ENCODE data around the gene NT5C1B. TPM values are rescaled to one million over a fixed set of nuclear protein-coding genes. Genes with fewer than 3 reads are reported as not detected.

Gene NT5C1B
- total RNA-seq, 4 donors from 2014 or later = not detected

GRCh38 chr2:18620867-18621632, 31.7 kb upstream of the NT5C1B start:
- no peak for DNase-seq
- H3K36me3 ChIP-seq = no peaks in the 10 kb centered on the region
- peaks cover 0 to 2% of the 10 kb centered on the region in 2 donors for H3K4me1 ChIP-seq
- no peak for TF ChIP-seq CTCF (IDR thresholded peaks at IDR 0.05)
- no peak for TF ChIP-seq POLR2A (IDR thresholded peaks at IDR 0.05)
- no peaks in the 10 kb centered on the region for H3K27me3 ChIP-seq
- no peak overlapping the region for H3K4me3 ChIP-seq
- H3K9me3 ChIP-seq = no peaks in the 10 kb centered on the region
- H3K27ac ChIP-seq = no peak overlapping the region
- intact Hi-C loops (cut with DNase I; ENCODE audit: low total_unique reads) = no loop called here

GRCh38 chr2:18619091-18619490, 29.7 kb upstream of the NT5C1B start:
- H3K36me3 ChIP-seq = no peaks in the 10 kb centered on the region
- no peak for DNase-seq
- intact Hi-C loops (cut with DNase I; ENCODE audit: low total_unique reads) = no loop called here
- H3K4me3 ChIP-seq = no peak overlapping the region
- TF ChIP-seq CTCF (IDR thresholded peaks at IDR 0.05) = no peak
- no peak for TF ChIP-seq POLR2A (IDR thresholded peaks at IDR 0.05)
- H3K27me3 ChIP-seq = no peaks in the 10 kb centered on the region
- no peaks in the 10 kb centered on the region for H3K9me3 ChIP-seq
- no peaks in the 10 kb centered on the region for H3K4me1 ChIP-seq
- no peak overlapping the region for H3K27ac ChIP-seq

- Histone ChIP-seq H3K27me3 (no peaks in the 10 kb centered on the region), H3K4me3 (no peak overlapping the region), H3K4me1 (no peaks in the 10 kb centered on the region), H3K27ac (no peak overlapping the region), H3K9me3 (no peaks in the 10 kb centered on the region), H3K36me3 (no peaks in the 10 kb centered on the region)
- TF ChIP-seq POLR2A (IDR thresholded peaks at IDR 0.05) (no peak), CTCF (IDR thresholded peaks at IDR 0.05) (no peak)
- DNase-seq = no peak
- intact Hi-C loops (cut with DNase I; ENCODE audit: low total_unique reads) = no loop called here
These were observed 24.7 kb upstream of the NT5C1B start for GRCh38 chr2:18614041-18614440.

GRCh38 chr2:18612133-18612532, 22.8 kb upstream of the NT5C1B start:
- Histone ChIP-seq H3K27ac (no peak overlapping the region), H3K27me3 (no peaks in the 10 kb centered on the region), H3K4me3 (no peak overlapping the region), H3K9me3 (no peaks in the 10 kb centered on the region), H3K4me1 (no peaks in the 10 kb centered on the region), H3K36me3 (no peaks in the 10 kb centered on the region)
- TF ChIP-seq POLR2A (IDR thresholded peaks at IDR 0.05) (no peak), CTCF (IDR thresholded peaks at IDR 0.05) (no peak)
- intact Hi-C loops (cut with DNase I; ENCODE audit: low total_unique reads) = no loop called here
- DNase-seq = no peak

GRCh38 chr2:18611604-18612003, 22.2 kb upstream of the NT5C1B start:
- DNase-seq = no peak
- TF ChIP-seq POLR2A (IDR thresholded peaks at IDR 0.05) (no peak), CTCF (IDR thresholded peaks at IDR 0.05) (no peak)
- no peaks in the 10 kb centered on the region for H3K9me3 ChIP-seq
- no peak overlapping the region for H3K4me3 ChIP-seq
- no peaks in the 10 kb centered on the region for H3K36me3 ChIP-seq
- intact Hi-C loops (cut with DNase I; ENCODE audit: low total_unique reads) = no loop called here
- H3K27ac ChIP-seq = no peak overlapping the region
- H3K27me3 ChIP-seq = no peaks in the 10 kb centered on the region
- no peaks in the 10 kb centered on the region for H3K4me1 ChIP-seq
